Coronary artery (tissue), 2 donors: Measurements from ENCODE around the gene PCSK5.

Experiments
- DNase-seq: peaks from one replicate; pipeline ENCODE4 v3.0.0-alpha.2; 2017; ENCODE audit warnings: low spot score
- H3K27ac ChIP-seq, 2 donors: fragments of 200-600 bp; sonication (generic); one replicate each; pipeline ENCODE4 v1.5.1; 2016 to 2019
- H3K4me3 ChIP-seq: fragments of 200-600 bp; sonication (generic); 2 replicates; pipeline ENCODE4 v1.5.1; 2016; ENCODE audit warnings: mild to moderate bottlenecking, moderate library complexity
- TF ChIP-seq, protein P1 (sequence below): fragments of 200-600 bp; sonication (generic); IDR thresholded peaks from one replicate; pipeline ENCODE4 v1.5.1; 2019; ENCODE audit warnings: antibody characterized with exemption

Gene PCSK5

GRCh38 chr9:75941577-75942311, 51.3 kb downstream of the PCSK5 start:
- Histone ChIP-seq H3K4me3 (no peak overlapping the region), H3K27ac (no peak overlapping the region)
- TF ChIP-seq, protein P1, sequence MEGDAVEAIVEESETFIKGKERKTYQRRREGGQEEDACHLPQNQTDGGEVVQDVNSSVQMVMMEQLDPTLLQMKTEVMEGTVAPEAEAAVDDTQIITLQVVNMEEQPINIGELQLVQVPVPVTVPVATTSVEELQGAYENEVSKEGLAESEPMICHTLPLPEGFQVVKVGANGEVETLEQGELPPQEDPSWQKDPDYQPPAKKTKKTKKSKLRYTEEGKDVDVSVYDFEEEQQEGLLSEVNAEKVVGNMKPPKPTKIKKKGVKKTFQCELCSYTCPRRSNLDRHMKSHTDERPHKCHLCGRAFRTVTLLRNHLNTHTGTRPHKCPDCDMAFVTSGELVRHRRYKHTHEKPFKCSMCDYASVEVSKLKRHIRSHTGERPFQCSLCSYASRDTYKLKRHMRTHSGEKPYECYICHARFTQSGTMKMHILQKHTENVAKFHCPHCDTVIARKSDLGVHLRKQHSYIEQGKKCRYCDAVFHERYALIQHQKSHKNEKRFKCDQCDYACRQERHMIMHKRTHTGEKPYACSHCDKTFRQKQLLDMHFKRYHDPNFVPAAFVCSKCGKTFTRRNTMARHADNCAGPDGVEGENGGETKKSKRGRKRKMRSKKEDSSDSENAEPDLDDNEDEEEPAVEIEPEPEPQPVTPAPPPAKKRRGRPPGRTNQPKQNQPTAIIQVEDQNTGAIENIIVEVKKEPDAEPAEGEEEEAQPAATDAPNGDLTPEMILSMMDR: no peak
- DNase-seq: no peak

DNA sequence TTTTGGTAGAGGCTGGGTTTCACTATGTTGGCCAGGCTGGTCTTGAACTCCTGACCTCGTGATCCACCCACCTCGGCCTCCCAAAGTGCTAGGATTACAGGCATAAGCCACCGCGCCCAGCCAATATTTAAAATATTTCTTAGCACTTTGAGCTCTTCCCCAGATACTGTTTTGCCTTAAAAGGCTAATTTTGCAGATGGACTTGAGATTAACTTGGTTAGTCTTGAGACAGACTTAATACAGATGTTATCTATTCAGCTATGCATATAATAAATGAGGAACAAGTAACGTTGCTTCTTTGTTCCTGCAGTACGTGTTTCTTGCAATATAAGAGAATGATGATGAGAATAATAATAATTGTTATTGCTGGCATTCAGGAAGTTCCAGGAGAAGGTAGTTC, 56.3 kb downstream of the PCSK5 start:
- Histone ChIP-seq H3K4me3 (no peak overlapping the region), H3K27ac (no peak overlapping the region)
- TF ChIP-seq, protein P1: no peak
- no peak for DNase-seq

- DNase-seq: no peak
- no peak overlapping the region for H3K4me3 ChIP-seq
- H3K27ac ChIP-seq: no peak overlapping the region
- TF ChIP-seq, protein P1: no peak
Observed at GRCh38 chr9:75947233-75947632, 56.8 kb downstream of the PCSK5 start.

DNA sequence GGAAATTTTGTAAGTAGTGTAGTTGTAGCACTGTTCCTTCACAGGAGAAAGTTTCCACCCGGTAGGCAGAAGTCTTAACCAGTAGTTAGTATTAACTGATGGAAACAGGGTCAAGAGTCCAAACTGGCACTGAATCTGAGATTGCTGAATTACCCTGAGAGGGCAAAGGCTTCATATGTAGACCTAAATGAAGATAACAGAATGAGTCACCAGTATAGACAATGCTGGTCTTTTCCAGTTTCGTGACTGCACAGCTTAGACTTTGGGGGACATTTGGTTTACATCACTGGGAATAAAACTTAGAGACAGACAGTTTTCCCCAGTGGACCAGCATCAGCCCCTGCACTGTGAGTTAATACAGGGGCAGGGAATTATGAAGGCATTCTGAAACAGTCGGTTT, 60.5 kb downstream of the PCSK5 start:
- TF ChIP-seq, protein P1: no peak
- no peak overlapping the region for H3K4me3 ChIP-seq
- DNase-seq: no peak

DNA sequence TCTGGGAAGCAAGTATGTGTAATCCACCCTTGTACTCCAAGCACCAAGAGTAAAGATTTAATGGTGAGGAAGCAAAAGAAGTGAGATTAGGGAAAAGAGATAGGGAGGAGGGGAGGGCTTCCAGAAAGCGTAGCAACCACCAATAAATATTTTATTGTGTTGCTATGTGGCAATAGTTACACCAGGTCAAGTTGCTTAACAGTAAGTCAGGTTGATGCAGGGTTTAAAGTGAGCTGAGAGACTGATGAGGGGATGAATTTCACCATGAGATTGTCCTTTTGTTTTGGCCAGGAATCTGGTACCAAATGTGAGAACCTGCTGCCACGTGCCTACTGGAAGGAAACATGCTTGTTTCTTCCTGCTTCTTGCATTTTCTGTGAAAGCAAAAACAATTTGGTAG, 62.7 kb downstream of the PCSK5 start:
- DNase-seq: no peak
- H3K4me3 ChIP-seq: no peak overlapping the region
- no peak overlapping the region for H3K27ac ChIP-seq
- TF ChIP-seq, protein P1: no peak

More for the DNA sequence above, 60.5 kb downstream of the PCSK5 start:
- H3K27ac ChIP-seq: no peak overlapping the region

- H3K27ac ChIP-seq: no peak overlapping the region
- H3K4me3 ChIP-seq: no peak overlapping the region
- DNase-seq: no peak
- TF ChIP-seq, protein P1: no peak
Observed at GRCh38 chr9:75956161-75956560, 65.7 kb downstream of the PCSK5 start.

DNA sequence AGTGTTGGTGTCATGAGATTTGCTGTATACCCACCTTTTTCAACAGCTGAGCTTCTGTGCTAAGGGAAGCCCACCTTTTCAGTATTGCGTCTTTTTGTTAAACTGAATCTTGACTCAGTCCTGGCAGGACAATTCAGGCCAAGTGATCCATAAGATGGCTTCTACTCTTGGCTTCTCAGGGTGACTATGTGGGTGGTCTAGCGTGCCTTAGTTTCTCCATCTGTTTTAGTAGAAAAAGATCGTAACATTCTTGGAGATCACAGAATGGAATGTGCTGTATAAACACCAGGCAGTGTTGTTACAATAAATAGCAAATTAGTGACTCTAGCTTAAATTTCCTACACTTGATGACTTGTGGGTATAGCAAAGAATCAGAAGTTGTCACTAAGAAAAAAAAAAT, 66.6 kb downstream of the PCSK5 start:
- DNase-seq: no peak
- H3K27ac ChIP-seq: no peak overlapping the region
- TF ChIP-seq, protein P1: no peak

More for the DNA sequence above, 66.6 kb downstream of the PCSK5 start:
- no peak overlapping the region for H3K4me3 ChIP-seq
